GM10248 (cell line): ENCODE data around the gene ADCY5.

Experiments
- CTCF ChIA-PET: fragments of 300-600 bp; sonication (Branson Sonifier 250); formaldehyde crosslinking; extraction: SDS; loops from one replicate; lab custom pipeline; 2021; ENCODE audit warnings: antibody characterized with exemption; lab: Yijun Ruan, JAX
- POLR2A ChIA-PET: fragments of 350-650 bp; sonication (Branson Sonifier 250); formaldehyde crosslinking; extraction: SDS; loops from one replicate; lab custom pipeline; 2020; ENCODE audit warnings: antibody characterized with exemption; lab: Yijun Ruan, JAX
- DNase-seq: peaks from one replicate; pipeline ENCODE4 v3.0.0; 2012; ENCODE audit errors: extremely low spot score
- TF ChIP-seq, protein P1 (sequence below): IDR thresholded peaks from 2 replicates; pipeline ENCODE4 v1.5.1; 2012; ENCODE audit warnings: mild to moderate bottlenecking, low read depth; ENCODE audit errors: extremely low read depth, missing control alignments, control extremely low read depth

The ADCY5 gene

DNA sequence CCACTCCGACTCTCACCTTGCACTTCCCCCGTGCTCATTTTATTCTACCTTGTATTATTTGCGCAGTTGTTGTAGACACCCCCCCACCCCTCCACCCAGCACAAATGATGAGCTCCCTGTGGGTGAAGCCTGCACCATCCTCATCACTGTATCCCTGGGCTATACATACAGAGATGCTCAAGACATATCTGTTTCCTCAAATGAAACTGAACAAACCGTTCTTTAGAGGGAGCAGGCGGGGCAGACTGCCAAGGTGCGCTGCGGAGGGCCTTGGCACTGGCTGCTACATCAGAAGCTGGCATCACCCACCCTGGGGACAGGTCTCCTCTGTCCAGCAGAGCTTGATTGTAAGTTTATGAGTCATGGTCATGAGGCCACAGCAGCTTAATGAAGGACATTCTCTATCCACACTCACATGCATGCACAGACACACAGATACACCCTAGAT, 29.0 kb downstream of the ADCY5 start:
- ChIA-PET POLR2A (no interaction called here), CTCF (interaction anchor here (1.1 kb wide), 1 partner anchor 28 kb away, joined by 3 read pairs; no protein-coding TSS in a partner anchor)
- DNase-seq: no peak
- TF ChIP-seq, protein P1, sequence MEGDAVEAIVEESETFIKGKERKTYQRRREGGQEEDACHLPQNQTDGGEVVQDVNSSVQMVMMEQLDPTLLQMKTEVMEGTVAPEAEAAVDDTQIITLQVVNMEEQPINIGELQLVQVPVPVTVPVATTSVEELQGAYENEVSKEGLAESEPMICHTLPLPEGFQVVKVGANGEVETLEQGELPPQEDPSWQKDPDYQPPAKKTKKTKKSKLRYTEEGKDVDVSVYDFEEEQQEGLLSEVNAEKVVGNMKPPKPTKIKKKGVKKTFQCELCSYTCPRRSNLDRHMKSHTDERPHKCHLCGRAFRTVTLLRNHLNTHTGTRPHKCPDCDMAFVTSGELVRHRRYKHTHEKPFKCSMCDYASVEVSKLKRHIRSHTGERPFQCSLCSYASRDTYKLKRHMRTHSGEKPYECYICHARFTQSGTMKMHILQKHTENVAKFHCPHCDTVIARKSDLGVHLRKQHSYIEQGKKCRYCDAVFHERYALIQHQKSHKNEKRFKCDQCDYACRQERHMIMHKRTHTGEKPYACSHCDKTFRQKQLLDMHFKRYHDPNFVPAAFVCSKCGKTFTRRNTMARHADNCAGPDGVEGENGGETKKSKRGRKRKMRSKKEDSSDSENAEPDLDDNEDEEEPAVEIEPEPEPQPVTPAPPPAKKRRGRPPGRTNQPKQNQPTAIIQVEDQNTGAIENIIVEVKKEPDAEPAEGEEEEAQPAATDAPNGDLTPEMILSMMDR: no peak

DNA sequence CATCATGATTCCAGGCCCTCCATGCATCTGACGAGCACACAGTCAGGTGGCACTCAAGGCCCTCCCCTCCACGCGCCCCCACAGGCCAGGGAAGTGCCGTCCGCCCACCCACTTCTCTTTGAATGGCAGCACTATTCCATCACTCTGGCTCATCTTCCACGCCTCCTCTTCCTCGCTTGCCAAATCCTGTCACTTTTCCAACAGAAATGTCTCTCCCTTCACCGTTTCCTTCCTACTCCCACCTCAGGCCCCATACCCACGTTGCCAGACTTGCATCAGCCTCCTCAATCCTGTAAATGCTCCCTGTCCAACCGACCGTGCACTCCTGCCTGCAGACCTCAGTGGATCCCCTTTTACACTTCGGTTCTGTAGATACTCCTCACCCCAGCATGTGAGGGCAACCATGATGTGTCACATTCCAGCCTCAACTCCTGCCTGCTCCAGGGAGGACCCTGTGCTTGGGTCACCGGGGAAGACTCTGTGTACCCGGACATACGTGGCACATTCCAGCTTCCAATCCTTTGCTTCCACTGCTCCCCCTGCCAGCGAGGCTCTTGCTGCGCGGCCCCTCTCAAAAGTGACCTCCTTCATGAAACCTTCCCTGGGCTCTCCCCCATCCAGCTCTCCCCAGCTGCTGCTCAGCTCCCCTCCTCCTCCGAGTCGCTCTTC, 29.6 kb downstream of the ADCY5 start:
- TF ChIP-seq, protein P1: no peak
- CTCF ChIA-PET: interaction anchor here (1.1 kb wide), 1 partner anchor 27 kb away, joined by 3 read pairs; no protein-coding TSS in a partner anchor
- no peak for DNase-seq

DNA sequence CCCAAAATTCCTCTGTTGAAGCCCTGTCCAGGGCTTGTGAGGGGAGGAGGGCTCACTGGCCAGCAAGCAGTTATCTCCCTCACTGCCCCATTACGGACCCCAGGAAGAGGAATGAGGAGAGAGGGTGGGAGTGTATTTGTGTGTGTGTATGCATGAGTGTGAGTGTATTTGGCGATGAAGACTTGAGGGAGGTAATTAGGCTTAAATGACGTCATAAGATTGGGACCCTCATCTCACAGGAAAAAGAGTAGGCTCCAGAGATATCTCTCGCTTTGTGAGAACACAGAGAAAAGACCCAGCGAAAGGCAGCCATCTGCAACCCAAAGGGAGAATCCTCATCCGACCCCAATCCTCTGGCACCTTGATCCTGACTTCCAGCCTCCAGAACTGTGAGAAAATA, 32.2 kb downstream of the ADCY5 start:
- TF ChIP-seq, protein P1: no peak
- POLR2A ChIA-PET: no interaction called here
- CTCF ChIA-PET: no interaction called here
- DNase-seq: no peak

More for the DNA sequence above, 29.6 kb downstream of the ADCY5 start:
- POLR2A ChIA-PET: no interaction called here

DNA sequence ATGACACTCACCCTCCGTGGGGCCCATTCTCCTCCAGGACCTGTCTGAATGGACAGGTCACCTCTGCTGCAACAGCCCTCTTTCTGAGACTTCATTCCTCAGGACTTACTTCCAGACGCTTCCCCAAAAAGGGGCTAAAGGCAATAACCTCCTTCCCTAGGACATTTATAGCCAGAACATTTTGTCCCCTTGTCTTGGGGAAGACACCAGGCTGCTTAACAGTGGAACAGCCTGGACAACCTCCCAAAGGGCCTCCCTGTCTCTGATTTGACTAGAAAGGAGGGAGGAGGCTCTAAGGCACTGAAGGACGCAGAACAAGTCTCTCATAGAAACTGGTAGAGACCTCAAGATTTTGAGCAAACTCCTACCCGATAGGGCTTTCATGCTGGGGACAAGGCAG, 32.7 kb downstream of the ADCY5 start:
- DNase-seq: no peak
- ChIA-PET CTCF (no interaction called here), POLR2A (no interaction called here)
- TF ChIP-seq, protein P1: no peak

DNA sequence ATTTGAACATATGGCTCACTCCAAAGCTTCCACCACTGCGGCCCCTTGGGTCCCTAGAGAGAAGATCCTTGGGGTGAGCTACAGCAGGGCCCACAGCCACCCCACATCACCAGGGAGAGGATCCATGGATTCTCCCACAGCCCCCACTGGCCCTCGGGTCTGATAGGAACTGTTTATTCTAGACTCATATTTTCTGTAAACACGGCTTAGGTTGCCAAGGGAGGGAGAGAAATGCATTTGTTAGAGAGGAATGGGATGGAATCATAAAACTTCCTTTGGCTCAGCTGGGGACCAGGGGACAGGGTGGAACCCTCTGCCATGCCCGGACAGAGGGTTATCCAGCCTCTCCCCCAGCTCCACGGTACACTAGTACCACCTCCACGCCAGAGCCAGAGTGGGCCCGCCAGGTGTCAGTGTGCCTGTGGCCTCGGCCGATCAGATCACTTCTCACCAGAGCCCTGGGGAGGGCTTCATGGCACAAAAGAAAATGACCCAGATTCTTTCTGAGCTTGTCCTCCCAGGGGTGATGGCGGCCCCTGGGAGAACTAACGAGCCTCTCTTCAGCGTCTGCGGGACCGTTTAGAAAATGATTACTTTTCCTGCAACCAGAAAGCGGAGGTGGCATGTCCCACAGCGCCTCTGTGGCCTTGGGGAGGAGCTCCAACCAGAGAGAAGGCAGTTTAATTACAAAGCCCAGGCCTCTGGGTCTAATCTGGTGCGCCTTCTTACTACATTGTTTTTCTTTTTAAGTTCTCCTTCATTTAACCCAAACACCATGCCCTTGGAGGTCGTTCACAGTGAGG, 33.7 kb downstream of the ADCY5 start:
- no peak for DNase-seq
- TF ChIP-seq, protein P1: no peak
- POLR2A ChIA-PET: no interaction called here
- CTCF ChIA-PET: no interaction called here

DNA sequence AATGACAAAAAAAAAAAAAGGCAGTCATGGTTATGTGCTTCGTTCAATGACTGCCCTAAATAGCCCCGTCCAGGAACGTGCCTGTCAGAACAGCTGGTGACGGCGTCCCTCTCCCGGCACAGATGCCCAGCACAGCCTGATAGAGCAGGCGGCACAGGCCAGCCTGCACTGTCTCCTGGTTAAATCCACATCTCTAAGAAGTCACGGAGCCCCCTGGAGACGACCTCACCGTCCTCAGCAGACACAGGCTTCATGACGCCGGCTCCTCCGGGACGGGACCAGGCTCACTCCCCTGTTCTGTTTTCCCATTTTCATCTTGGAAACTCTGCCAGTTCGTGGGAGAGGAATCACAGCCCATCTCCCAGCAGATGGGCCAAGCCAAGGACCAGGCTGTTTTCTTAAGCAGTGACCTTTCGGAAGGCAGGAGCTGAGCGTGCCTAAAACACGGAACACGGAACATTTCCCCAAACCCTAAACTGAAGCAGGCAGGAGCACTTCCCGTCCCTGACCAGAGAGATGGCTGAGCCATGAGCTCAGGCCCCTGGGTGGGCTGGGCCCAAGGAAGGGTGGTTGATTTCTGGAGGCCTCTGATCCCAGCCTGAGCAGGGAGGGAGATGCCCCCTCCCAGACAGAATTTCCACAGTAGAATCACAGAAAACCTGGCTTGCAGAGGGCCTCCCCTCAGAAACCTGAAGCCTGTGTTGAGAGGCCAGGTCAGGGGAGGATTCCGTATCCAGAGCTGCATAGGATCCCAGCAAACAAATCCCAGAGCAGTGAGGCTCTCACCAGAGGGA, 35.9 kb downstream of the ADCY5 start:
- CTCF ChIA-PET: interaction anchor here (4.5 kb wide), 1 partner anchor 12 kb away, joined by 19 read pairs; no protein-coding TSS in a partner anchor
- POLR2A ChIA-PET: no interaction called here
- no peak for DNase-seq
- TF ChIP-seq, protein P1: no peak
